Parathyroid adenoma (tissue), 2 donors: ENCODE measurements around the gene H2AZ2.
A peak's percentile ranks its signal among the peaks of the same experiment; 100 is the strongest.

Source experiments
- H2AFZ ChIP-seq: fragments of 300-600 bp; sonication (generic); one replicate; pipeline ENCODE4 v1.7.0; 2017; ENCODE audit warnings: antibody characterized with exemption, mild to moderate bottlenecking
- H3K27ac ChIP-seq: fragments of 300-600 bp; sonication (generic); one replicate; pipeline ENCODE4 v1.7.0; 2017
- H3K27me3 ChIP-seq: fragments of 300-600 bp; sonication (generic); one replicate; pipeline ENCODE4 v1.7.0; 2017; ENCODE audit warnings: low read length; ENCODE audit not compliant: control insufficient read depth, insufficient read depth
- H3K36me3 ChIP-seq: fragments of 300-600 bp; sonication (generic); one replicate; pipeline ENCODE4 v1.7.0; 2017; ENCODE audit warnings: low read length; ENCODE audit not compliant: control insufficient read depth, insufficient read depth
- H3K4me1 ChIP-seq: fragments of 300-600 bp; sonication (generic); one replicate; pipeline ENCODE4 v1.7.0; 2017; ENCODE audit warnings: control low read depth
- H3K4me2 ChIP-seq: fragments of 300-600 bp; sonication (generic); one replicate; pipeline ENCODE4 v1.7.0; 2017; ENCODE audit warnings: low read length
- H3K4me3 ChIP-seq: fragments of 300-600 bp; sonication (generic); one replicate; pipeline ENCODE4 v1.7.0; 2017; ENCODE audit warnings: low read depth, low read length
- H3K79me2 ChIP-seq: fragments of 300-600 bp; sonication (generic); one replicate; pipeline ENCODE4 v1.7.0; 2017; ENCODE audit warnings: control low read depth
- H3K9ac ChIP-seq: fragments of 300-600 bp; sonication (generic); one replicate; pipeline ENCODE4 v1.7.0; 2017; ENCODE audit warnings: mild to moderate bottlenecking
- H3K9me3 ChIP-seq: fragments of 300-600 bp; sonication (generic); one replicate; pipeline ENCODE4 v1.7.0; 2017; ENCODE audit warnings: low read length; ENCODE audit not compliant: control insufficient read depth
- TF ChIP-seq, protein P1 (sequence below): fragments of 300-600 bp; sonication (generic); IDR thresholded peaks from one replicate; pipeline ENCODE4 v1.7.0; 2017; ENCODE audit warnings: antibody characterized with exemption, mild to moderate bottlenecking
- donor health status: primary hyperparathyroidism.

H2AZ2 gene

DNA sequence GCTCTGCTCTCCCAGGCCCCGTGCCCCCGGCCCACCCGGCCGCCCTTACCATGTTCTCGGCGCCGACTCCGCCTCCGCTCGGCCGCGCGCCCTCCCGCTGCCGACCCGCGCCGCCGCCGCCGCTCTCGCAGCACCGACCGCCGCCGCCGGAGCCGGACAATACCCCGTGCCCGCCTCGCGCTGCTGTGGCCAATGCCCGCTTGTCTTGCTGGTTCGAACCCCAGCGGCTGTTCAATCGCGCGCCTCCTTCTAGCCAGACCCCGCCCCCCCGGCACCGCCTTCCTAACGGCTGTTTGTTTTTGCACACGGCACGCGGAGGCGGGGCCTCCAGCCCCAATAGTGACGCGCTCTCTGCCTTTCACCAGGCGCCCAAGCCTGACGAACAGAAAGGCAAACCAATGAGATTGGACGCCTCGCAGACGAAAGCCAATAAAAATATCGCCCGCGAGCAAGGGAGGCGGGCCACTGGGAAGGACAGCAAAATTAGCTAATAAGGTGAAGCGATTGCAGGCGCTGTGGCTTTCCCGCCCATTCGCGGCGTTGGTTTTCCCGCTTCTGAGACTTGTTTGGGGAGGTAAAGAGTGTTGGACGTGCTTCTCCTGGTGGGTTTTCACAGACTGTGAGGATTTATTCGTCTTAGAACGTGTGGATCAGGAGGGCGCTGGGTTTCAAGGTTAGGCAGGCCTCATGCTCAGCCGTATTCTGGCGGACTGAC is at the start of gene H2AZ2:
TSS of gene H2AZ2 (minus strand) at position 168 of the 715 bp plus-strand sequence. CDS start at position 52, 116 bp downstream.
- Histone ChIP-seq H3K4me2 (peak within 1 kb of the TSS; percentile 88), H3K4me1 (peaks cover 3% of the 10 kb centered on the region), H3K79me2 (peaks cover 10% of the 10 kb centered on the region), H3K27ac (peak within 1 kb of the TSS; percentile 85), H3K9ac (peak within 1 kb of the TSS; percentile 8), H3K4me3 (peak within 1 kb of the TSS; percentile 70), H2AFZ (peak within 1 kb of the TSS; percentile 87), H3K9me3 (no peaks in the 10 kb centered on the region), H3K27me3 (no peaks in the 10 kb centered on the region), H3K36me3 (no peaks in the 10 kb centered on the region)
- TF ChIP-seq, protein P1, sequence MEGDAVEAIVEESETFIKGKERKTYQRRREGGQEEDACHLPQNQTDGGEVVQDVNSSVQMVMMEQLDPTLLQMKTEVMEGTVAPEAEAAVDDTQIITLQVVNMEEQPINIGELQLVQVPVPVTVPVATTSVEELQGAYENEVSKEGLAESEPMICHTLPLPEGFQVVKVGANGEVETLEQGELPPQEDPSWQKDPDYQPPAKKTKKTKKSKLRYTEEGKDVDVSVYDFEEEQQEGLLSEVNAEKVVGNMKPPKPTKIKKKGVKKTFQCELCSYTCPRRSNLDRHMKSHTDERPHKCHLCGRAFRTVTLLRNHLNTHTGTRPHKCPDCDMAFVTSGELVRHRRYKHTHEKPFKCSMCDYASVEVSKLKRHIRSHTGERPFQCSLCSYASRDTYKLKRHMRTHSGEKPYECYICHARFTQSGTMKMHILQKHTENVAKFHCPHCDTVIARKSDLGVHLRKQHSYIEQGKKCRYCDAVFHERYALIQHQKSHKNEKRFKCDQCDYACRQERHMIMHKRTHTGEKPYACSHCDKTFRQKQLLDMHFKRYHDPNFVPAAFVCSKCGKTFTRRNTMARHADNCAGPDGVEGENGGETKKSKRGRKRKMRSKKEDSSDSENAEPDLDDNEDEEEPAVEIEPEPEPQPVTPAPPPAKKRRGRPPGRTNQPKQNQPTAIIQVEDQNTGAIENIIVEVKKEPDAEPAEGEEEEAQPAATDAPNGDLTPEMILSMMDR = no peak

- Histone ChIP-seq H3K4me1 (no peaks in the 10 kb centered on the region), H3K79me2 (peaks cover 12% of the 10 kb centered on the region), H3K27ac (no peak overlapping the region), H3K4me3 (no peak overlapping the region), H3K36me3 (no peaks in the 10 kb centered on the region), H3K9me3 (no peaks in the 10 kb centered on the region), H3K27me3 (no peaks in the 10 kb centered on the region), H2AFZ (no peak overlapping the region), H3K9ac (no peak overlapping the region), H3K4me2 (no peak overlapping the region)
- TF ChIP-seq, protein P1 = no peak
Measured at GRCh38 chr7:44897309-44897708, 49.4 kb upstream of the H2AZ2 start.

GRCh38 chr7:44894888-44895580 is 47.1 kb upstream of the H2AZ2 start:
- no peaks in the 10 kb centered on the region for H3K9me3 ChIP-seq
- H3K4me2 ChIP-seq = no peak overlapping the region
- H3K9ac ChIP-seq = no peak overlapping the region
- TF ChIP-seq, protein P1 = no peak
- peaks cover 18% of the 10 kb centered on the region for H3K79me2 ChIP-seq
- no peak overlapping the region for H2AFZ ChIP-seq
- no peak overlapping the region for H3K27ac ChIP-seq
- H3K36me3 ChIP-seq = no peaks in the 10 kb centered on the region
- H3K4me3 ChIP-seq = no peak overlapping the region
- no peaks in the 10 kb centered on the region for H3K4me1 ChIP-seq
- H3K27me3 ChIP-seq = no peaks in the 10 kb centered on the region

DNA sequence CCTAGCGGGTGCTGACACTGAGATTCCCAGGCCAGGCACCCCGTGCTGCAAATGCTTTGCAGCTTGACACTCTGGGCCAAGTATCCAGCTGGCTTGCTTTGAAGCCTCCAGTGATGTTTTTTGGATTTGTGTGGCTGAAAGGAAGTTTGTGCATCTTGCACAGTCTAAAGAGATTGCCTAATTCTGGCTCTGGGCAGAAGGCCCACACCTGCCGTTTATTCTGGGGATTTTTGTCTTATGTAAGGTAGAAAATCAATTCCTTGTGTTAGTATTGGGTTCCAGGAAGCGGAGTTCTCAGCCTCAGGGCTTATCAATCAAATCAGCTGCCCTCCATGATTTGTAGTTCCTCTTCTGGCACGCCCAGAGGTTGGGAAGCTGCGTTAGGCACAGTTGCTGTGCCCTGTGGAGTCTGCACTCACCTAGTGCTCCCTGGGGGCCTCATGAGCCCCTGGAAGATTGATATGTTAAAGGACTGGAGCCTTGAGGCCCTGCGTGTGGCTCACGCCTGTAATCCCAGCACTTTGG is 45.9 kb upstream of the H2AZ2 start:
- no peak overlapping the region for H2AFZ ChIP-seq
- no peaks in the 10 kb centered on the region for H3K9me3 ChIP-seq
- peaks cover 18% of the 10 kb centered on the region for H3K79me2 ChIP-seq
- TF ChIP-seq, protein P1 = no peak
- no peaks in the 10 kb centered on the region for H3K36me3 ChIP-seq
- no peak overlapping the region for H3K9ac ChIP-seq
- H3K4me3 ChIP-seq = no peak overlapping the region
- H3K27ac ChIP-seq = no peak overlapping the region
- no peaks in the 10 kb centered on the region for H3K4me1 ChIP-seq
- H3K4me2 ChIP-seq = no peak overlapping the region
- no peaks in the 10 kb centered on the region for H3K27me3 ChIP-seq
